Muscle layer of duodenum (tissue), 2 donors: ENCODE results near the gene EVI5.
"Not testable (repeated sequence)": the region's sequence is repeated elsewhere in the genome, so short reads cannot be mapped to it uniquely, and the experiment has no call there.

Experiments
- H3K27ac ChIP-seq: one replicate; pipeline ENCODE4 v1.7.0; 2013; ENCODE audit warnings: mild to moderate bottlenecking, low read length
- H3K27me3 ChIP-seq: one replicate; pipeline ENCODE4 v1.7.0; 2013; ENCODE audit warnings: low read depth, mild to moderate bottlenecking, control low read depth, low read length
- H3K36me3 ChIP-seq, 2 donors: one replicate each; pipeline ENCODE4 v1.7.0; 2013; ENCODE audit warnings: low read length in 2 of 2, control low read depth in 1 of 2, mild to moderate bottlenecking in 1 of 2; ENCODE audit not compliant: insufficient read depth in 2 of 2, control insufficient read depth in 1 of 2
- H3K4me1 ChIP-seq, 2 donors: one replicate each; pipeline ENCODE4 v1.7.0; 2013; ENCODE audit warnings: low read length in 2 of 2, mild to moderate bottlenecking in 2 of 2, control low read depth in 1 of 2, moderate library complexity in 1 of 2; ENCODE audit not compliant: insufficient read depth in 2 of 2, control insufficient read depth in 1 of 2
- H3K4me3 ChIP-seq, 2 donors: one replicate each; pipeline ENCODE4 v1.7.0; 2013; ENCODE audit warnings: low read length in 2 of 2, low read depth in 1 of 2, mild to moderate bottlenecking in 1 of 2
- H3K9me3 ChIP-seq, 2 donors: one replicate each; pipeline ENCODE4 v1.7.0; 2013; ENCODE audit warnings: low read length in 2 of 2, control low read depth in 1 of 2, mild to moderate bottlenecking in 1 of 2; ENCODE audit not compliant: control insufficient read depth in 1 of 2
- donor health status: healthy.

The EVI5 gene

GRCh38 chr1:92601044-92601443, 183.9 kb downstream of the EVI5 start:
- no peaks in the 10 kb centered on the region for H3K4me1 ChIP-seq
- H3K27ac ChIP-seq: no peak overlapping the region
- H3K27me3 ChIP-seq: no peaks in the 10 kb centered on the region
- H3K4me3 ChIP-seq: no peak overlapping the region
- no peaks in the 10 kb centered on the region for H3K9me3 ChIP-seq
- H3K36me3 ChIP-seq: peaks cover 3 to 6% of the 10 kb centered on the region in 2 donors

- H3K27ac ChIP-seq: no peak overlapping the region
- H3K4me3 ChIP-seq: no peak overlapping the region
- H3K4me1 ChIP-seq: no peaks in the 10 kb centered on the region
- no peaks in the 10 kb centered on the region for H3K9me3 ChIP-seq
- no peaks in the 10 kb centered on the region for H3K27me3 ChIP-seq
- no peaks in the 10 kb centered on the region for H3K36me3 ChIP-seq
Observed at GRCh38 chr1:92599184-92599583, 185.7 kb downstream of the EVI5 start.

GRCh38 chr1:92589361-92589760, 195.5 kb downstream of the EVI5 start:
- H3K36me3 ChIP-seq, H3K4me3 ChIP-seq, H3K9me3 ChIP-seq, H3K27ac ChIP-seq, H3K27me3 ChIP-seq, H3K4me1 ChIP-seq: not testable (repeated sequence)

DNA sequence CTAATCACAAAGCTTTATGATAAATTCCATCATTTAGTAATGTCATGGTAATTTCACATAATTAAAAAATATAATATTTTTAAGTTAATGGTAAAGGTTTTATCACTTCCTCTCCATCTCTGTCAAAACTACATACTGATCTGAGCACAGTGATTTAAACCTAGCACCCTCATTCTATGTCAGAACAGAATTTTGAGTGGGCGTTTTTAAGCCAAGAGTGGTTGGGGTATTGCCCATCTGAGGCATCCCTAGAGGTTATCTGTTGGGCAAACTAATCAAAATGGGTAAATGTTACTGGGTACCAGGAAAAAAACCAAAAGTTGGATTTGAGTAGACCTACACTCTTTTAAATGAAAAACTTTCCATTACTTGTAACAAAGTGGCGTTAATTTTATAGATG, 197.5 kb downstream of the EVI5 start:
- no peaks in the 10 kb centered on the region for H3K9me3 ChIP-seq
- no peaks in the 10 kb centered on the region for H3K4me1 ChIP-seq
- no peak overlapping the region for H3K27ac ChIP-seq
- no peaks in the 10 kb centered on the region for H3K27me3 ChIP-seq
- no peak overlapping the region for H3K4me3 ChIP-seq
- H3K36me3 ChIP-seq: no peaks in the 10 kb centered on the region

DNA sequence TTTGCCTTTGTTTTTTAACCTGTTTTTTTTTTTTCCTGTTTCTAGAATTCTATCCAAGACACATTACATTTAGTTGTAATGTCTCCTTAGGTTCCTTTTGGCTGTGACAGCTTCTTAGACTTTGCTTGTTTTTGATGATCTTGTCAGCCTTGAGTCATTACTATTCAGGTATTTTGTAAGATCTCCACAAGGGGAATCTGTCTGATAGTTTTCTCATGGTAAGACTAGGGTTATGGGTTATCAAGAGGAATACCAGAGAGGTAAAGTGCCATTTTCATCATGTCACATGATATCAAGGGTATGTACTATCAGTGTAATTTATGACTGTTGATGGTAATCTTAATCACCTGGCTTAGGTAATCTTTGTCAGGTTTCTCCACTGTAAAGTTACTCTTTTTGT, 199.1 kb downstream of the EVI5 start:
- Histone ChIP-seq H3K27ac (no peak overlapping the region), H3K27me3 (no peaks in the 10 kb centered on the region), H3K9me3 (no peaks in the 10 kb centered on the region), H3K36me3 (no peaks in the 10 kb centered on the region), H3K4me1 (no peaks in the 10 kb centered on the region), H3K4me3 (no peak overlapping the region)

- not testable (repeated sequence) for H3K27ac ChIP-seq, H3K27me3 ChIP-seq, H3K4me3 ChIP-seq, H3K4me1 ChIP-seq, H3K36me3 ChIP-seq, H3K9me3 ChIP-seq
Observed at GRCh38 chr1:92584810-92585209, 200.1 kb downstream of the EVI5 start.

GRCh38 chr1:92583821-92584760, 200.8 kb downstream of the EVI5 start:
- no peaks in the 10 kb centered on the region for H3K36me3 ChIP-seq
- H3K4me3 ChIP-seq: no peak overlapping the region
- no peaks in the 10 kb centered on the region for H3K27me3 ChIP-seq
- H3K4me1 ChIP-seq: no peaks in the 10 kb centered on the region
- H3K9me3 ChIP-seq: no peaks in the 10 kb centered on the region
- H3K27ac ChIP-seq: no peak overlapping the region

DNA sequence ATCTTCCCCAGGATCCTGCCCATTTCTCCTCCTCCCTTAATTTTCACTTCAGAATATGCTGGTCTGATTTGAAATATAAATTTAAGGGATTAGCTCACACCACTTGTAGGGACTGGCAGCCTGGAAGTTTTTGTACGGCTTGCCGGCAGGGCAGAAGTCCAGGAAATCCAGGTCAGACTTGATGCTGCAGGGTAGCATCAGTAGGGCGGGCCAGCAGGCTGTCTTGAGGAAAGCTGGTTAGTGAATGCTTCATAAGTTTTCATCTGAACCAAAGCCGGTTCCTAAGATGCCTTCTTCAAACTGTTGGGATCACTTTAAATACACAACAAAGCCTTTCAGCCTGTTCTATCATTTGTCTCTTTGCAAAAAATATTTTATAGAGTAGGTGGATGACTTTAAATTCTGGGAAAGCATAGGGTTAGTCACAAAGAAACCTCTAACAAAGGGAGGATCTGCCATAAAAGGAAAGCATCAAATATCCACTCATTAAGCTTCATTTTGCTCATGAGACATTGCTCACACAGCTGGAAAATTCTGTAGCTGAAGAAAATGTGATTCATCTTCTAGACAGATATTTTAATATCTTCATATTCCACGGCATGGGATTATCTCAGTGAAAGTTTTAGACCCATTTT, 207.5 kb downstream of the EVI5 start:
- H3K27me3 ChIP-seq: no peaks in the 10 kb centered on the region
- H3K4me3 ChIP-seq: no peak overlapping the region
- H3K27ac ChIP-seq: no peak overlapping the region

GRCh38 chr1:92575123-92575522, 209.8 kb downstream of the EVI5 start:
- H3K4me3 ChIP-seq: no peak overlapping the region
- H3K4me1 ChIP-seq: no peaks in the 10 kb centered on the region
- H3K27me3 ChIP-seq: no peaks in the 10 kb centered on the region
- H3K36me3 ChIP-seq: no peaks in the 10 kb centered on the region
- H3K27ac ChIP-seq: no peak overlapping the region
- H3K9me3 ChIP-seq: no peaks in the 10 kb centered on the region

More for the DNA sequence above, 207.5 kb downstream of the EVI5 start:
- no peaks in the 10 kb centered on the region for H3K36me3 ChIP-seq
- no peaks in the 10 kb centered on the region for H3K4me1 ChIP-seq
- H3K9me3 ChIP-seq: no peaks in the 10 kb centered on the region

- Histone ChIP-seq H3K27ac (no peak overlapping the region), H3K9me3 (no peaks in the 10 kb centered on the region), H3K27me3 (no peaks in the 10 kb centered on the region), H3K36me3 (no peaks in the 10 kb centered on the region), H3K4me3 (no peak overlapping the region), H3K4me1 (no peaks in the 10 kb centered on the region)
Observed at GRCh38 chr1:92572520-92572919, 212.4 kb downstream of the EVI5 start.

- Histone ChIP-seq H3K4me1 (no peaks in the 10 kb centered on the region), H3K4me3 (no peak overlapping the region), H3K27me3 (no peaks in the 10 kb centered on the region), H3K36me3 (no peaks in the 10 kb centered on the region), H3K9me3 (no peaks in the 10 kb centered on the region), H3K27ac (no peak overlapping the region)
Observed at GRCh38 chr1:92571578-92571977, 213.3 kb downstream of the EVI5 start.
